Fibroblast of mammary gland (primary cell): ENCODE data around the gene AASDH.

Experiments used
- DNase-seq: peaks from one replicate; pipeline ENCODE4 v3.0.0-alpha.2; 2010; ENCODE audit warnings: low read depth
- H3K4me3 ChIP-seq: 2 replicates; pipeline ENCODE4 v1.5.1; 2011; ENCODE audit warnings: low read depth, mild to moderate bottlenecking, low read length, moderate library complexity; ENCODE audit not compliant: control insufficient read depth
- CTCF ChIP-seq: conservative IDR thresholded peaks from 2 replicates; pipeline ENCODE4 v1.5.1; 2011; ENCODE audit warnings: low read depth, low read length, inconsistent platforms; ENCODE audit not compliant: control insufficient read depth, insufficient read depth

Gene AASDH

DNA sequence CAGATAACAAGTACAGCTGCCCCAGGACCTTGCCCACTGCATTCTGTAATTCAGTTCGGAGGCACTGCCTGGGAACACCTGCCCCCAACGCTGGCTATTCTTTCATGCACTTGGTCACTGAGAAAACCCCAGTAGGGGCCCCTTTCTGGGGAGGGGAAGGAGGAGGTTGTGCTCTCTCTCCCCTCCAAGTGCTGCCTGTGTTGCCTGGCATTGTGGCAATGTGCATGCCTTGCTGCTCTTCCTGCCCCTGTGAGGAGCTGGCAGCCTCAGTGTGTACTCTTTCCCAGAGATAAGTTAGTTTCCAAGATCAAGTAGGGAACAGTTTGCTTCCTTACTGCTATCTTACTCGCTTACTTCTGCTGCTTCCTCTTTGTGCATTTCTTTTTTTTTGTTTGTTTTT lies 90.8 kb downstream of the AASDH start:
- TF ChIP-seq CTCF, result no peak
- no peak for DNase-seq
- no peak overlapping the region for H3K4me3 ChIP-seq

- no peak for TF ChIP-seq CTCF
- DNase-seq, result no peak
- H3K4me3 ChIP-seq, result no peak overlapping the region
Measured at GRCh38 chr4:56293121-56293520, 94.2 kb downstream of the AASDH start.

DNA sequence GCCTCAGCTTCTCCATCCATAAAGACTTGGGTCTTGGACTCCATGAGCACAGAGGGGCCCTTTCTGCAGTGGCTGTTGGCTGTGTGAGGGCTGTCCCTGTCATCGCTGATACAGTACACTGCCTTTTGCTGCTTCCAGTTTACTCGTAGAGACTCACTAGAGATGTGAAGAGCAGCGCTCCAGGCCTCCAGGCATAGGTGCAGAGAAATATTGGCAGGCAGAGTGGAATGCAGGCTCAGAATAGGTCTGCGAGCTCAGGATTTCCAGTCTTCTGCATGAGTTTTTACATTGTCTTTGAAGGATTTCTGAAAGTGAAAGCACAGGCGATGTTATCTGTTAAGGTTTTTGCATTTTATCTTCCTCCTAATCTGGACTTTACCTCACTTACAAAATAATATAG lies 97.4 kb downstream of the AASDH start:
- DNase-seq, result no peak
- TF ChIP-seq CTCF, result no peak
- H3K4me3 ChIP-seq, result no peak overlapping the region

DNA sequence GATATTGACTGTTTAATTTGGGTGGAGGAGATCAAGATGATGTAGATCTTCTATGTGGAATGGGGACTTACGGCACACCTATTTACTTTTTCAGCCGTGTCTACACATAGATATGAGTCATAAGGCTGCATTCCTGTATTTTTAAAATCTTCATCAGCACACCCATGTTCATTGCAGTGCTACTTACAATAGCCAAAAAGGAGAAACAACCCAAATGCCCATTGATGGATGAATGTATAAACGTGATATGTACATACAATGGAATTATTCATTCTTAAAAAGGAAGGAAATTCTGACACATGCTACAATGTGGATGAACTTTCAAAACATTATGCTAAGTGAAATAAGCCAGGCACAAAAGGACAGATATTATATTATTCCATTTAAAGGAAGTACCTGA lies 98.6 kb downstream of the AASDH start:
- no peak for TF ChIP-seq CTCF
- no peak overlapping the region for H3K4me3 ChIP-seq
- no peak for DNase-seq
